GM12878 (cell line): Measurements from ENCODE around the gene PARP16.

Experiments
- KDM1A ChIP-seq: fragments of 200-600 bp; sonication (generic); IDR thresholded peaks from 2 replicates; pipeline ENCODE4 v1.6.1; 2016; ENCODE audit warnings: borderline replicate concordance
- TF ChIP-seq, protein P1 (sequence below), 3 experiments: IDR thresholded peaks in 2 of 3; conservative IDR thresholded peaks in 1 of 3; 2 replicates each; pipeline ENCODE4 v1.5.1; 2011; ENCODE audit warnings: low read depth in 3 of 3, low read length in 3 of 3, mild to moderate bottlenecking in 3 of 3, control low read depth in 2 of 3, moderate library complexity in 2 of 3, inconsistent platforms in 1 of 3, mixed read lengths in 1 of 3; ENCODE audit not compliant: control insufficient read depth in 2 of 3, insufficient read depth in 1 of 3; ENCODE audit errors: extremely low read depth in 1 of 3

DNA sequence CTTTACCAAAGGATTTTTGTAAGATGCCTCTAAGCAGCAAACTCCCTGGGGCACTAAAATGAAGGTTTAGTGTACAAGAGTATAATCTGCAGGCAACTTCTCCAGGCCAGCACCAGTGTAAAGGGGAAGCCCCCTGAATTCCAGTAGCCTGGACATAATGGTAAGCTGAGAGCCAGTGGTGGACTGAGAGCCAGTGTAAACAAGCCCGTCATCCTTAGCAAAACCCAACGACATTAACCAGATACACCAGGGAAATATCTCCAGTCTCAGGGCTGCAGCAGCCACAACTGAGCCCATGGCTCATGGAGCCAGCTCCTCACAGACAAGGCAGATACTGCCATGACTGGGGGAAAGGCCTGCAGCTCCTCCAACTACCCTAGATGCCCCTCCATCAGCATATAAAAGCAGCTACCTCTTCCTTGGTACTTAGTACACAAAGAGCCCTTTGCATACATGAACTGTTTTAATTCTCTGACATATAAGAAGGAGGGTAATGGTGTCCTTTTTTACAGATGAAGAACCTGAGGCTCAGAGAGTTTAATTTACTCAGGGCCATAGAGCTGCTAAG, 21.7 kb downstream of the PARP16 start:
- TF ChIP-seq, protein P1, sequence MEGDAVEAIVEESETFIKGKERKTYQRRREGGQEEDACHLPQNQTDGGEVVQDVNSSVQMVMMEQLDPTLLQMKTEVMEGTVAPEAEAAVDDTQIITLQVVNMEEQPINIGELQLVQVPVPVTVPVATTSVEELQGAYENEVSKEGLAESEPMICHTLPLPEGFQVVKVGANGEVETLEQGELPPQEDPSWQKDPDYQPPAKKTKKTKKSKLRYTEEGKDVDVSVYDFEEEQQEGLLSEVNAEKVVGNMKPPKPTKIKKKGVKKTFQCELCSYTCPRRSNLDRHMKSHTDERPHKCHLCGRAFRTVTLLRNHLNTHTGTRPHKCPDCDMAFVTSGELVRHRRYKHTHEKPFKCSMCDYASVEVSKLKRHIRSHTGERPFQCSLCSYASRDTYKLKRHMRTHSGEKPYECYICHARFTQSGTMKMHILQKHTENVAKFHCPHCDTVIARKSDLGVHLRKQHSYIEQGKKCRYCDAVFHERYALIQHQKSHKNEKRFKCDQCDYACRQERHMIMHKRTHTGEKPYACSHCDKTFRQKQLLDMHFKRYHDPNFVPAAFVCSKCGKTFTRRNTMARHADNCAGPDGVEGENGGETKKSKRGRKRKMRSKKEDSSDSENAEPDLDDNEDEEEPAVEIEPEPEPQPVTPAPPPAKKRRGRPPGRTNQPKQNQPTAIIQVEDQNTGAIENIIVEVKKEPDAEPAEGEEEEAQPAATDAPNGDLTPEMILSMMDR (IDR thresholded peaks at IDR 0.05 in 2 of 3, conservative IDR thresholded peaks at IDR 0.05 in 1 of 3; ENCODE audit: control insufficient read depth in 2 of 3, extremely low read depth in 1 of 3, insufficient read depth in 1 of 3, low read depth in 3 of 3, low read length in 3 of 3), result no peak
- TF ChIP-seq KDM1A, result no peak
